GM12878 (cell line): ENCODE measurements around the gene JAG1. TPM values are rescaled to one million over a fixed set of nuclear protein-coding genes. Genes with fewer than 3 reads are reported as not detected.

ENCODE experiments used
- ATAC-seq: fragments of 200-7000 bp; cut with Tn5 transposase; 3 replicates; pipeline ENCODE4 v1.9.1; 2020; ENCODE audit warnings: mild to moderate bottlenecking, moderate library complexity
- BruUV-seq: library from RNA; stranded (reverse); fragments of 400-500 nt; replicated peaks from 2 replicates; lab custom pipeline; 2021; lab: Mats Ljungman, UMichigan
- CTCF ChIA-PET: fragments of 300-600 bp; sonication (Branson Sonifier 250); formaldehyde crosslinking; extraction: SDS; loops from one replicate; lab custom pipeline; 2021; ENCODE audit warnings: inconsistent platforms; lab: Yijun Ruan, JAX
- POLR2A ChIA-PET: fragments of 350-600 bp; formaldehyde crosslinking; extraction: SDS; loops from one replicate; lab custom pipeline; 2021; ENCODE audit warnings: inconsistent platforms; lab: Charles Lee
- RAD21 ChIA-PET: fragments of 300-600 bp; sonication (Branson Sonifier 250); formaldehyde crosslinking; loops from one replicate; lab custom pipeline; 2023; ENCODE audit warnings: antibody characterized with exemption; ENCODE audit not compliant: unreplicated experiment; lab: Charles Lee
- SMC1A ChIA-PET: fragments of 300-600 bp; sonication (Branson Sonifier 250); formaldehyde crosslinking; loops from one replicate; lab custom pipeline; 2023; ENCODE audit not compliant: unreplicated experiment, uncharacterized antibody; lab: Charles Lee
- DNase-seq: peaks from one replicate; pipeline ENCODE4 v3.0.0-alpha.2; 2011; ENCODE audit warnings: low read depth, low spot score
- FAIRE-seq: peaks from 3 replicates; lab custom pipeline; 2011; peaks lifted over from hg19 to GRCh38; lab: Jason Lieb, UNC
- H2AFZ ChIP-seq: 2 replicates; pipeline ENCODE4 v1.6.0; 2011; ENCODE audit warnings: low read depth, low read length, control low read depth; ENCODE audit not compliant: control insufficient read depth
- H3K27ac ChIP-seq: 2 replicates; pipeline ENCODE4 v1.5.1; 2011; ENCODE audit warnings: control low read depth; ENCODE audit not compliant: control insufficient read depth, insufficient read depth
- H3K27me3 ChIP-seq, 2 experiments: replicated peaks in 1 of 2; 2 replicates each; pipeline versions ENCODE4 v1.6.0 to v1.6.1; 2011; ENCODE audit warnings: low read length in 1 of 2; ENCODE audit not compliant: control insufficient read depth in 2 of 2, insufficient read depth in 2 of 2
- H3K36me3 ChIP-seq, 2 experiments: 2 replicates each; pipeline ENCODE4 v1.5.1; 2011; ENCODE audit warnings: low read length in 1 of 2; ENCODE audit not compliant: control insufficient read depth in 2 of 2, insufficient read depth in 2 of 2
- H3K4me1 ChIP-seq: 2 replicates; pipeline ENCODE4 v1.6.1; 2011; ENCODE audit warnings: mild to moderate bottlenecking, low read length, moderate library complexity, mixed read lengths; ENCODE audit not compliant: control insufficient read depth, insufficient read depth
- H3K4me2 ChIP-seq: 2 replicates; pipeline ENCODE4 v1.6.0; 2011; ENCODE audit warnings: control low read depth; ENCODE audit not compliant: control insufficient read depth, insufficient read depth
- H3K4me3 ChIP-seq: fragments of 200-600 bp; sonication (generic); 2 replicates; pipeline ENCODE4 v1.5.1; 2016
- H3K79me2 ChIP-seq: 2 replicates; pipeline ENCODE4 v1.6.0; 2011; ENCODE audit warnings: low read length; ENCODE audit not compliant: control insufficient read depth, insufficient read depth
- H3K9ac ChIP-seq: 2 replicates; pipeline ENCODE4 v1.8.0; 2011; ENCODE audit warnings: low read length, control low read depth, mixed read lengths; ENCODE audit not compliant: control insufficient read depth, insufficient read depth
- H3K9me3 ChIP-seq: replicated peaks from 3 replicates; pipeline ENCODE4 v1.5.1; 2011; ENCODE audit warnings: mild to moderate bottlenecking, low read length; ENCODE audit not compliant: control insufficient read depth, insufficient read depth
- H4K20me1 ChIP-seq: 2 replicates; pipeline ENCODE4 v1.6.0; 2011; ENCODE audit not compliant: control insufficient read depth, insufficient read depth
- BCL11A ChIP-seq: IDR thresholded peaks from 2 replicates; pipeline ENCODE4 v1.6.1; 2011; ENCODE audit warnings: low read depth, low read length
- EGR1 ChIP-seq, 2 experiments: IDR thresholded peaks; 1 replicate in 1 of 2; 2 replicates in 1 of 2; pipeline ENCODE4 v1.6.1; 2011 to 2012; ENCODE audit warnings: low read depth in 2 of 2, low read length in 2 of 2, borderline replicate concordance in 1 of 2, mild to moderate bottlenecking in 1 of 2, moderate library complexity in 1 of 2
- KAT2A ChIP-seq: conservative IDR thresholded peaks from 2 replicates; pipeline ENCODE4 v1.6.1; 2011; ENCODE audit warnings: low read depth, low read length; ENCODE audit not compliant: control insufficient read depth
- RUNX3 ChIP-seq: IDR thresholded peaks from 2 replicates; pipeline ENCODE4 v1.6.1; 2012; ENCODE audit warnings: low read length, inconsistent platforms
- WGBS: methylation state at CpG from one replicate; pipeline ENCODE4 v1.1.6; 2016; ENCODE audit warnings: low lambda C conversion rate; ENCODE audit not compliant: insufficient replicate concordance, insufficient coverage; ENCODE audit errors: missing lambda C conversion rate; 5-methylcytosine and 5-hydroxymethylcytosine counted together
- in situ Hi-C: fragments of 300-500 bp; cut with MboI; formaldehyde crosslinking; loops from 9 replicates; pipeline ENCODE4 v1.14.3; 2018; ENCODE audit warnings: mixed read lengths
- intact Hi-C: fragments of 100-400 bp; cut with micrococcal nuclease; formaldehyde crosslinking; loops from one replicate; pipeline ENCODE4 v1.14.2; 2022; ENCODE audit not compliant: unreplicated experiment
- polyA plus RNA-seq, 11 experiments: library from polyadenylated mRNA; depleted of rRNA in 4 of 11; unstranded in 6 of 11; stranded (reverse) in 5 of 11; fragments of >200 nt; fragmentation: Nextera tagmentation in 4 of 11; fragmentation: Illumina TruSeq in 1 of 11; extraction: Ambion mirVana in 4 of 11; extraction: Trizol in 1 of 11; gene quantifications; 1 replicate in 1 of 11; 2 replicates in 10 of 11; pipeline versions ENCODE4 v1.2.1 to v1.2.3, GENCODE V29; 2011 to 2016; ENCODE audit warnings: inconsistent platforms in 2 of 11, missing spikeins in 2 of 11, low read depth in 1 of 11
- total RNA-seq, 4 experiments: library from RNA; depleted of rRNA in 3 of 4; stranded (reverse); fragments of >200 nt in 3 of 4; fragmentation: Illumina TruSeq in 1 of 4; extraction: Trizol in 1 of 4; gene quantifications; 2 replicates each; pipeline versions ENCODE4 v1.2.1 to v1.2.3, GENCODE V29; 2013 to 2021
- TF ChIP-seq, protein P1 (sequence below): fragments of 450-650 bp; IDR thresholded peaks from 2 replicates; pipeline ENCODE4 v1.6.1; 2016; ENCODE audit warnings: mild to moderate bottlenecking, moderate library complexity, borderline replicate concordance
- TF ChIP-seq, protein P2 (sequence below): fragments of 450-650 bp; IDR thresholded peaks from 2 replicates; pipeline ENCODE4 v1.6.1; 2016; ENCODE audit warnings: mild to moderate bottlenecking
- TF ChIP-seq, protein P3 (sequence below): fragments of 450-650 bp; IDR thresholded peaks from 2 replicates; pipeline ENCODE4 v1.6.1; 2017; ENCODE audit warnings: mild to moderate bottlenecking, moderate library complexity

JAG1 gene
- total and polyA plus RNA-seq, 10 of the 15 experiments (the other 5 are each of a cell fraction or from before 2014, with no cell fraction given) = 0.66 to 6.9 (median 1.8) TPM

DNA sequence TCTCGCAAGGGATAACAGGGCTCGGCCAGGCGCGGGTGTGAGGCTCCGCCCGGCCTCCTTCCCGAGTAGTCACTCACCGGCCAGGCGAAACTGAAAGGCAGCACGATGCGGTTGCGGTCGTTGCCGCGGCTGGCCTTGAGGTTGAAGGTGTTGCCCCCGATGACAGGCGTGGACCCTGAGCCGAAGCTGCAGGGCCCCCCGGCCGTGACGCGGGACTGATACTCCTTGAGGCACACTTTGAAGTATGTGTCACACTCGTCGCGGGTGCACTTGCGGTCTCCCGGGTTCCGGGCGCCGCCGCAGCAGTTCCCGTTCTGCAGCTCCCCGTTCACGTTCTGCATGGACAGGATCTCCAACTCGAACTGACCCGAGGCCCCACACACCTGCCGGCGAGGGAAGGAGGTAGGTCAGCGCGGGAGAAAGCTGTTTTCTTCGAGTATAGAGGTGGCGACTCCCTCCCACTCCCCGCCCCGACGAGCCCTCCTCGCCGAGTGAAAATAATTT is 1.1 kb downstream of the JAG1 start (continued):
- TF ChIP-seq, protein P1, sequence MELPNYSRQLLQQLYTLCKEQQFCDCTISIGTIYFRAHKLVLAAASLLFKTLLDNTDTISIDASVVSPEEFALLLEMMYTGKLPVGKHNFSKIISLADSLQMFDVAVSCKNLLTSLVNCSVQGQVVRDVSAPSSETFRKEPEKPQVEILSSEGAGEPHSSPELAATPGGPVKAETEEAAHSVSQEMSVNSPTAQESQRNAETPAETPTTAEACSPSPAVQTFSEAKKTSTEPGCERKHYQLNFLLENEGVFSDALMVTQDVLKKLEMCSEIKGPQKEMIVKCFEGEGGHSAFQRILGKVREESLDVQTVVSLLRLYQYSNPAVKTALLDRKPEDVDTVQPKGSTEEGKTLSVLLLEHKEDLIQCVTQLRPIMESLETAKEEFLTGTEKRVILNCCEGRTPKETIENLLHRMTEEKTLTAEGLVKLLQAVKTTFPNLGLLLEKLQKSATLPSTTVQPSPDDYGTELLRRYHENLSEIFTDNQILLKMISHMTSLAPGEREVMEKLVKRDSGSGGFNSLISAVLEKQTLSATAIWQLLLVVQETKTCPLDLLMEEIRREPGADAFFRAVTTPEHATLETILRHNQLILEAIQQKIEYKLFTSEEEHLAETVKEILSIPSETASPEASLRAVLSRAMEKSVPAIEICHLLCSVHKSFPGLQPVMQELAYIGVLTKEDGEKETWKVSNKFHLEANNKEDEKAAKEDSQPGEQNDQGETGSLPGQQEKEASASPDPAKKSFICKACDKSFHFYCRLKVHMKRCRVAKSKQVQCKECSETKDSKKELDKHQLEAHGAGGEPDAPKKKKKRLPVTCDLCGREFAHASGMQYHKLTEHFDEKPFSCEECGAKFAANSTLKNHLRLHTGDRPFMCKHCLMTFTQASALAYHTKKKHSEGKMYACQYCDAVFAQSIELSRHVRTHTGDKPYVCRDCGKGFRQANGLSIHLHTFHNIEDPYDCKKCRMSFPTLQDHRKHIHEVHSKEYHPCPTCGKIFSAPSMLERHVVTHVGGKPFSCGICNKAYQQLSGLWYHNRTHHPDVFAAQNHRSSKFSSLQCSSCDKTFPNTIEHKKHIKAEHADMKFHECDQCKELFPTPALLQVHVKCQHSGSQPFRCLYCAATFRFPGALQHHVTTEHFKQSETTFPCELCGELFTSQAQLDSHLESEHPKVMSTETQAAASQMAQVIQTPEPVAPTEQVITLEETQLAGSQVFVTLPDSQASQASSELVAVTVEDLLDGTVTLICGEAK = no peak
- TF ChIP-seq, protein P2, sequence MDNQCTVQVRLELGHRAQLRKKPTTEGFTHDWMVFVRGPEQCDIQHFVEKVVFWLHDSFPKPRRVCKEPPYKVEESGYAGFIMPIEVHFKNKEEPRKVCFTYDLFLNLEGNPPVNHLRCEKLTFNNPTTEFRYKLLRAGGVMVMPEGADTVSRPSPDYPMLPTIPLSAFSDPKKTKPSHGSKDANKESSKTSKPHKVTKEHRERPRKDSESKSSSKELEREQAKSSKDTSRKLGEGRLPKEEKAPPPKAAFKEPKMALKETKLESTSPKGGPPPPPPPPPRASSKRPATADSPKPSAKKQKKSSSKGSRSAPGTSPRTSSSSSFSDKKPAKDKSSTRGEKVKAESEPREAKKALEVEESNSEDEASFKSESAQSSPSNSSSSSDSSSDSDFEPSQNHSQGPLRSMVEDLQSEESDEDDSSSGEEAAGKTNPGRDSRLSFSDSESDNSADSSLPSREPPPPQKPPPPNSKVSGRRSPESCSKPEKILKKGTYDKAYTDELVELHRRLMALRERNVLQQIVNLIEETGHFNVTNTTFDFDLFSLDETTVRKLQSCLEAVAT = peak; percentile 85

DNA sequence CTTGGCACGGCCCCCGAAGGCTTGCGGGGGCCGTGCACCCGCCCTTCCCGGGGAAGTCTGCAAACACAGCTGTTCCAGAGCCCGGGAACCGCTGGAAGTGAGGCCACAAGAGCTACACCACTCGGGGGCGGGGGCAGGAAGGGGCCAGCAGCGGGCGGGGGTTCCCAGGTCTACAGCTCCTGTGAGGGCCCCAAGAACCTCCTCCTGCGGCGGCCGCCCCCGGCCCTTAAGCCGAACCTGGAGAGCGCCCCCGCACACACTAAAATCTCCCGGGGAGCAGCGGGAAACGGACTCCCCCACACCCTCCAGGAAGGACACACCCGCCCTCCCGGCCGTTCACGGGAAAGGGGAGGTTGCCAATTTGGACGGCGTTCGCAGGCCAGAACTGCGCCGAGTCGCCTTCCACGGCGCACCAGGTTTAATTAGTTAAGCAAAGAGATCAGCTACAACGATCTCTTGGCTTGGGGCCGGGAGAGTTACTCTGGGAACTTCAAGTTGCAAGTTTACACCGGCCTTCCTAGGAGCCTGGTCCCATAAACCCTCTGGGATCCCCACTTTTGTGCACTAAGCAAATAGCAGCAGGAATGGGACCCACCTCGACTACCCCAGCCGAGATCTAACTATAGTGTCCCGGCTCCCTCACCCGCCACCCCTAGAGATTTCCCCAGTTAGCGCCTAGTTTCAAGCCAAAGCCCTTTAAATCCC is 1.7 kb downstream of the JAG1 start:
- ChIA-PET CTCF (interaction anchor here (0.7 to 2.6 kb wide), 19 partner anchors 11 to 872 kb away, joined by 3 to 14 read pairs (median 4); no protein-coding TSS in a partner anchor), POLR2A (interaction anchor here (0.6 to 1.1 kb wide), 5 partner anchors 85 to 600 kb away, joined by 3 to 4 read pairs (median 3); no protein-coding TSS in a partner anchor), SMC1A (interaction anchor here (0.6 to 2.3 kb wide), 20 partner anchors 16 to 605 kb away, joined by 3 to 15 read pairs (median 5); no protein-coding TSS in a partner anchor), RAD21 (interaction anchor here (0.6 to 3.6 kb wide), 12 partner anchors 10 to 872 kb away, joined by 3 to 30 read pairs (median 5); partner anchors contain the start of genes MKKS and SLX4IP)
- Histone ChIP-seq H2AFZ (peak overlapping the region; percentile 56), H3K27ac (peak overlapping the region; percentile 66), H3K36me3 (no peaks in the 10 kb centered on the region; a peak in 2 of 4 replicates), H3K9me3 (no peaks in the 10 kb centered on the region), H3K4me1 (peaks cover 27% of the 10 kb centered on the region), H3K27me3 (peaks cover 0 to 5% of the 10 kb centered on the region in 2 experiments; a peak in 2 of 4 replicates), H3K9ac (peak overlapping the region; percentile 62), H3K4me2 (peak overlapping the region; percentile 32), H3K79me2 (peaks cover 10% of the 10 kb centered on the region), H4K20me1 (no peaks in the 10 kb centered on the region), H3K4me3 (peak overlapping the region; percentile 81)
- WGBS = 2% methylated on average over 36 of the region's 42 CpGs
- no peak for DNase-seq
- ATAC-seq = peak; percentile 6
- in situ Hi-C loops (loop anchor here (5.0 to 10.0 kb wide), 2 partner anchors 600 to 873 kb away; no protein-coding TSS in a partner anchor), intact Hi-C loops (loop anchor here (2.0 to 10.0 kb wide), 8 partner anchors 119 to 785 kb away; no protein-coding TSS in a partner anchor)
- no TSS peak for BruUV-seq
- FAIRE-seq = peak; percentile 31
- TF ChIP-seq, protein P3, sequence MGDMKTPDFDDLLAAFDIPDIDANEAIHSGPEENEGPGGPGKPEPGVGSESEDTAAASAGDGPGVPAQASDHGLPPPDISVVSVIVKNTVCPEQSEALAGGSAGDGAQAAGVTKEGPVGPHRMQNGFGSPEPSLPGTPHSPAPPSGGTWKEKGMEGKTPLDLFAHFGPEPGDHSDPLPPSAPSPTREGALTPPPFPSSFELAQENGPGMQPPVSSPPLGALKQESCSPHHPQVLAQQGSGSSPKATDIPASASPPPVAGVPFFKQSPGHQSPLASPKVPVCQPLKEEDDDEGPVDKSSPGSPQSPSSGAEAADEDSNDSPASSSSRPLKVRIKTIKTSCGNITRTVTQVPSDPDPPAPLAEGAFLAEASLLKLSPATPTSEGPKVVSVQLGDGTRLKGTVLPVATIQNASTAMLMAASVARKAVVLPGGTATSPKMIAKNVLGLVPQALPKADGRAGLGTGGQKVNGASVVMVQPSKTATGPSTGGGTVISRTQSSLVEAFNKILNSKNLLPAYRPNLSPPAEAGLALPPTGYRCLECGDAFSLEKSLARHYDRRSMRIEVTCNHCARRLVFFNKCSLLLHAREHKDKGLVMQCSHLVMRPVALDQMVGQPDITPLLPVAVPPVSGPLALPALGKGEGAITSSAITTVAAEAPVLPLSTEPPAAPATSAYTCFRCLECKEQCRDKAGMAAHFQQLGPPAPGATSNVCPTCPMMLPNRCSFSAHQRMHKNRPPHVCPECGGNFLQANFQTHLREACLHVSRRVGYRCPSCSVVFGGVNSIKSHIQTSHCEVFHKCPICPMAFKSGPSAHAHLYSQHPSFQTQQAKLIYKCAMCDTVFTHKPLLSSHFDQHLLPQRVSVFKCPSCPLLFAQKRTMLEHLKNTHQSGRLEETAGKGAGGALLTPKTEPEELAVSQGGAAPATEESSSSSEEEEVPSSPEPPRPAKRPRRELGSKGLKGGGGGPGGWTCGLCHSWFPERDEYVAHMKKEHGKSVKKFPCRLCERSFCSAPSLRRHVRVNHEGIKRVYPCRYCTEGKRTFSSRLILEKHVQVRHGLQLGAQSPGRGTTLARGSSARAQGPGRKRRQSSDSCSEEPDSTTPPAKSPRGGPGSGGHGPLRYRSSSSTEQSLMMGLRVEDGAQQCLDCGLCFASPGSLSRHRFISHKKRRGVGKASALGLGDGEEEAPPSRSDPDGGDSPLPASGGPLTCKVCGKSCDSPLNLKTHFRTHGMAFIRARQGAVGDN = no peak
- 0 out of 2 replicates have a peak, but pooled peaks have one; percentile 4 for TF ChIP-seq RUNX3
- TF ChIP-seq EGR1 (IDR thresholded peaks at IDR 0.05; ENCODE audit: borderline replicate concordance in 1 of 2, low read depth in 2 of 2, low read length in 2 of 2) = 0 out of 3 replicates have a peak, but pooled peaks of 1 of the 2 experiments have one; percentile 39
- no peak for TF ChIP-seq KAT2A
- 0 out of 2 replicates have a peak, but pooled peaks have one; percentile 4 for TF ChIP-seq BCL11A
